ENCODE results near the gene GLRX. TPM values are rescaled to one million over a fixed set of nuclear protein-coding genes. Genes with fewer than 3 reads are reported as not detected.

GLRX gene
- total and polyA plus RNA-seq, 7 experiments from 2014 or later: 26.3 to 205 (median 84.8) TPM

DNA sequence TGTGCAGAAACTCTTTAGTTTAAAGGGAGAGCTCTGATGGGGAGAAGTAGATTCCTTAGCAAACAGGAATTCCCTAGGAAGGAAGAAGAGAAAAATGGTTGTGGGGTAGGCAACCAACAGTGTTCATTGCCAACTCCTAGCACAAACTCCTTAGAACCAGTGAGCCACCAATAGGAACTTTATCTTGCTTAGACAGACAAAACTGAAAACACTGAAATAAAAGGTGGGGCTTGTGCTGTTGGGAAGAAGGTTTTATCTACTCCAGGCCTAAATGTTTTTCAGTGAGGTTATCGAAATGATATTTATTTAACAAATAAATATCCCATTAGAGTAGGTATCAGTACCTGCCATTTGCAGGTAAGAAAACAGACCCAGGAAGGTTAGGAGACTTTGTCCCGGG, 7.7 kb upstream of the GLRX start:
- no peak for ATAC-seq
- peak overlapping the region in 2 of 9 donors; percentile 22 to 33 for H3K27ac Mint-ChIP-seq
- no peaks in the 10 kb centered on the region for H3K27me3 Mint-ChIP-seq

DNA sequence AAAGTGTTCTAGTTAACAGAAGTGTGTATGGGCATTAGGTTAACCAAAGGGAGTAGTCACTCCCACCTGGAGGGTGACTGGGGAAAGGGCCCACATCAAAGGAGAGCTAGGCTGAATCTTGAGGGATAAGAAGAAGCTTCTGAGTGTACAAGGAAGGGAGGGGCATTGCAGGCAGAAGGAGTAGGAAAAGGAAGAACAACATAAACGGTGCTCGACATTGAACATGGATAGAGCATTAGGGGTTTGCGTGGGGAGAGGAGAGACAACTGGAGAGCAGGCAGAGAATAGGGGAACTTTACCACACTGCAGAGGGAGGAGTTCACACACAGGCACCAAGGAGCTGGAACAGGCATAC, 5.3 kb upstream of the GLRX start:
- Mint-ChIP-seq H3K27me3 (no peaks in the 10 kb centered on the region), H3K9me3 (peaks cover 0 to 2% (median 0%) of the 10 kb centered on the region in 11 donors), H3K4me3 (peak overlapping the region in 1 of 10 donors; percentile 14), H3K36me3 (peaks cover 0 to 5% (median 0%) of the 10 kb centered on the region in 5 donors), H3K27ac (peak overlapping the region in 6 of 9 donors; percentile 9 to 86 (median 60)), H3K4me1 (peaks cover 39 to 62% (median 49%) of the 10 kb centered on the region in 7 donors)
- DNase-seq (no peak), ATAC-seq (no peak)
- intact Hi-C loops (cut with micrococcal nuclease): loop anchor here in 1 of 2 donors (10.0 kb wide), 2 partner anchors 987 to 1047 kb away; partner anchors contain the start of gene ERAP2
- Histone ChIP-seq H3K4me1 (ENCODE audit: control insufficient read depth in 2 of 2, insufficient read depth in 2 of 2, low read length in 2 of 2) (peaks cover 17 to 25% of the 10 kb centered on the region in 2 donors), H3K27me3 (ENCODE audit: control insufficient read depth in 2 of 2, insufficient read depth in 2 of 2, low read length in 2 of 2) (no peaks in the 10 kb centered on the region), H3K4me3 (ENCODE audit: low read length) (no peak overlapping the region), H3K9me3 (ENCODE audit: control insufficient read depth in 2 of 3, low read length in 3 of 3) (no peaks in the 10 kb centered on the region), H3K27ac (ENCODE audit: low read depth, low read length) (no peak overlapping the region), H3K36me3 (ENCODE audit: control insufficient read depth in 2 of 3, insufficient read depth in 3 of 3, low read length in 3 of 3) (no peaks in the 10 kb centered on the region)
- CTCF ChIA-PET: interaction anchor here (1.1 kb wide), 1 partner anchor 12 kb away, joined by 3 read pairs; no protein-coding TSS in a partner anchor
- POLR2A ChIA-PET: interaction anchor here (1.2 to 2.0 kb wide), 2 partner anchors 9 to 20 kb away, joined by 7 to 8 read pairs; no protein-coding TSS in a partner anchor

More for the DNA sequence above, 7.7 kb upstream of the GLRX start:
- no peaks in the 10 kb centered on the region for H3K9me3 Mint-ChIP-seq
- Histone ChIP-seq H3K36me3 (ENCODE audit: control insufficient read depth in 2 of 3, insufficient read depth in 3 of 3, low read length in 3 of 3) (no peaks in the 10 kb centered on the region), H3K27me3 (ENCODE audit: control insufficient read depth in 2 of 2, insufficient read depth in 2 of 2, low read length in 2 of 2) (no peaks in the 10 kb centered on the region), H3K4me1 (ENCODE audit: control insufficient read depth in 2 of 2, insufficient read depth in 2 of 2, low read length in 2 of 2) (peaks cover 0 to 22% of the 10 kb centered on the region in 2 donors), H3K9me3 (ENCODE audit: control insufficient read depth in 2 of 3, low read length in 3 of 3) (no peaks in the 10 kb centered on the region), H3K27ac (ENCODE audit: low read depth, low read length) (no peak overlapping the region), H3K4me3 (ENCODE audit: low read length) (no peak overlapping the region)
- peaks cover 38 to 59% (median 46%) of the 10 kb centered on the region in 7 donors for H3K4me1 Mint-ChIP-seq
- ChIA-PET POLR2A (interaction anchor here (2.8 to 3.5 kb wide), 2 partner anchors 9 to 22 kb away, joined by 11 to 51 read pairs; partner anchors contain the start of gene GLRX), CTCF (interaction anchor here (0.7 to 1.1 kb wide), 2 partner anchors 49 to 59 kb away, joined by 3 read pairs; no protein-coding TSS in a partner anchor)
- DNase-seq: no peak
- no peak overlapping the region for H3K4me3 Mint-ChIP-seq
- intact Hi-C loops (cut with micrococcal nuclease): no loop called here
- peaks cover 0 to 5% (median 0%) of the 10 kb centered on the region in 5 donors for H3K36me3 Mint-ChIP-seq

DNA sequence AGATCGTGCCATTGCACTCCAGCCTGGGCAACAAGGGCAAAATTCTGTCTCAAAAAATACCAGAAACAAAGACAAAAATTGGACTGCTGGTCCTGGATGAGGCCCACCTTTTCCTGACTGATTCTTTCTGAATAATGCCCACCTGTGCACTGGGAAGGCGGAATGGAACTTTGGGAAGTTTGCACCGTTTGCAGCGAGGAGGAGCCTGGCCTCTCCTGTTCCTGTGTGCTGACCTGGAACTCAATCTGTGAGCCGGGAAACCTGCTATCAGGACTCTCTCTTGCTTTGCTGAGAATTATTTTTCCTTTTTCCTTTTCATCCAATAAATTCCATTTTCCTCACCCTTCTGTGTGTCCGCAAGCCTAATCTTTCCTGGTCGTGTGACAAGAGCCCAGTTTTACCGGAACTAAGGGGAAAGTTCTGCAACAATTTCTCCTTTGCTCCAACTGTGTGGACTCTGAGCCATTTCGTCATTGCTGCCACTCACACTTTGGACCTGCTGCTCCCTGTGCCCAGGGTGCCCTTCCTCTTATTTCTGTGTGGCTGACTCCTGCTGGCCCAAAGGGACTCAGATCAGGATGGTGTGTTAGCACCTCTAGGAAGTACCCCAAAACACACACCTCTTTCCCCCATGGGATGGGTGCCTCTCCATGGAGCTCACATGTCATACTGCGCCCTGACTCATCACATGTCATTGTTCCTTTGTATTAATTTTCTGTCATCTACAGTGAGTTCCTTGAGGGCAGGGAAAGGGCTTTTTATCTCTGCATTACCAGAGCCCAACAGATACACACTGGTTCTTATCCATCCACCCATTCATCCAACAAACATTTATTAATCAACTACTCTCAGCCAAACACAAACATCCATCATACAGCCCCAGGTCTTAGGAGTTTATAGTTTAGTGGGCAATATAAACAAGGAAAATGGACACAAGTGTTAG, 4.7 kb upstream of the GLRX start:
- H3K27ac ChIP-seq (ENCODE audit: low read depth, low read length): no peak overlapping the region
- ChIA-PET POLR2A (interaction anchor here (1.2 to 11.8 kb wide), 3 partner anchors 8 to 20 kb away, joined by 7 to 138 read pairs (median 8); no protein-coding TSS in a partner anchor), CTCF (no interaction called here)
- peaks cover 0 to 5% (median 0%) of the 10 kb centered on the region in 5 donors for H3K36me3 Mint-ChIP-seq
- peaks cover 19 to 25% of the 10 kb centered on the region in 2 donors for H3K4me1 ChIP-seq (ENCODE audit: control insufficient read depth in 2 of 2, insufficient read depth in 2 of 2, low read length in 2 of 2)
- no peaks in the 10 kb centered on the region for H3K27me3 ChIP-seq (ENCODE audit: control insufficient read depth in 2 of 2, insufficient read depth in 2 of 2, low read length in 2 of 2)
- intact Hi-C loops (cut with micrococcal nuclease): loop anchor here in 1 of 2 donors (10.0 kb wide), 2 partner anchors 988 to 1048 kb away; partner anchors contain the start of gene ERAP2
- ATAC-seq (no peak), DNase-seq (no peak)
- H3K4me3 ChIP-seq (ENCODE audit: low read length): no peak overlapping the region
- H3K4me1 Mint-ChIP-seq: peaks cover 33 to 59% (median 46%) of the 10 kb centered on the region in 7 donors
- H3K9me3 Mint-ChIP-seq: peaks cover 0 to 2% (median 0%) of the 10 kb centered on the region in 11 donors
- H3K4me3 Mint-ChIP-seq: peak overlapping the region in 4 of 10 donors; percentile 14 to 43 (median 34)
- no peaks in the 10 kb centered on the region for H3K27me3 Mint-ChIP-seq
- H3K36me3 ChIP-seq (ENCODE audit: control insufficient read depth in 2 of 3, insufficient read depth in 3 of 3, low read length in 3 of 3): no peaks in the 10 kb centered on the region
- H3K27ac Mint-ChIP-seq: peak overlapping the region in 7 of 9 donors; percentile 9 to 95 (median 62)
- no peaks in the 10 kb centered on the region for H3K9me3 ChIP-seq (ENCODE audit: control insufficient read depth in 2 of 3, low read length in 3 of 3)

DNA sequence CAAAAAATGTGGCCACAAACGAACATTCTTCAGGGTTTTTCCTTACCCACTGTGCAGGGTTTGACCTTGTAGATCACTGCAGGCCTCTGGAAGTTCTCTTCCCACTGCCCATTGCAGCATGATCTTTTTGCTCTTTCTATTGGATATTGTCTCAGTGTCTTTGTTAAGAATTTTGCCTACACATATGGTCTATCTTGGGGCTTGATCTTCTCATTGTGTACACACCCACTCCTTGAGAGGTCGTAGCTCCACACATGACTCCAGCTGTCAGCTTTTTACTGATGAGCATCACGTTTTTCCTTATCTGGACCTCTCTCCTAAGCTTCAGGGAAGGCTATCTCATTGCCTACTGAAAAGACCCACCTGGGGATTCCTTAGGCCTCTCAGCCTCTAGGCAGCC, 3.0 kb upstream of the GLRX start:
- no peak overlapping the region for H3K27ac ChIP-seq (ENCODE audit: low read depth, low read length)
- Mint-ChIP-seq H3K4me3 (peak overlapping the region; percentile 26 to 91 (median 48)), H3K36me3 (peaks cover 0 to 6% (median 4%) of the 10 kb centered on the region in 5 donors), H3K9me3 (peaks cover 0 to 3% (median 0%) of the 10 kb centered on the region in 11 donors), H3K27me3 (no peaks in the 10 kb centered on the region), H3K4me1 (peaks cover 37 to 57% (median 47%) of the 10 kb centered on the region in 7 donors), H3K27ac (peak overlapping the region; percentile 41 to 97 (median 92))
- H3K4me1 ChIP-seq (ENCODE audit: control insufficient read depth in 2 of 2, insufficient read depth in 2 of 2, low read length in 2 of 2): peaks cover 19 to 25% of the 10 kb centered on the region in 2 donors
- no peaks in the 10 kb centered on the region for H3K27me3 ChIP-seq (ENCODE audit: control insufficient read depth in 2 of 2, insufficient read depth in 2 of 2, low read length in 2 of 2)
- intact Hi-C loops (cut with micrococcal nuclease): loop anchor here in 1 of 2 donors (10.0 kb wide), 2 partner anchors 989 to 1049 kb away; partner anchors contain the start of gene ERAP2
- no peaks in the 10 kb centered on the region for H3K36me3 ChIP-seq (ENCODE audit: control insufficient read depth in 2 of 3, insufficient read depth in 3 of 3, low read length in 3 of 3)
- ChIA-PET CTCF (interaction anchor here (2.3 to 4.6 kb wide), 2 partner anchors 10 to 21 kb away, joined by 9 to 32 read pairs; no protein-coding TSS in a partner anchor), POLR2A (interaction anchor here (0.9 to 11.8 kb wide), 5 partner anchors 8 to 44 kb away, joined by 3 to 157 read pairs (median 6); no protein-coding TSS in a partner anchor)
- DNase-seq (no peak), ATAC-seq (no peak)
- H3K9me3 ChIP-seq (ENCODE audit: control insufficient read depth in 2 of 3, low read length in 3 of 3): no peaks in the 10 kb centered on the region
- no peak overlapping the region for H3K4me3 ChIP-seq (ENCODE audit: low read length)

DNA sequence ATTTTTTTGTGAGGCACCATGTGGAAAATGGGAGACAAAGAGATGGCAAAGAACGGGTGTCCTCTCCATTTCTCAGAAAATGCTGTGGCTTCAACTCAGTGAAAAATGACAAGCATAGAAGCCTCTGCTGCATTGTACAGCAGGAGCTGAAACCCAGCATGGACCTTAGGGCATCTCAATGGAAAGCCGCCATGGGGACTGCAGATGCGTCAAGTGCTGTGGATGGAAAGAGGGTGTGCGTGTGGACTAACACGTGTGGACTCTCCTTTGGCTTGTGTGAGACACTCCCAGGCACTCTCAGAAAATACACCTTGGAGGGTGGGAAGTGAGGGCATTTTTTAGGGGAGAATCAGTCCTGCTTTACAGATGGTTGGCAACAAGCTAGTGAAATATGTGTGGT, 2.2 kb upstream of the GLRX start:
- Mint-ChIP-seq H3K4me1 (peaks cover 38 to 62% (median 47%) of the 10 kb centered on the region in 7 donors), H3K27me3 (no peaks in the 10 kb centered on the region), H3K36me3 (peaks cover 0 to 5% (median 4%) of the 10 kb centered on the region in 5 donors), H3K9me3 (peaks cover 0 to 3% (median 0%) of the 10 kb centered on the region in 11 donors), H3K27ac (peak overlapping the region; percentile 91 to 97 (median 95)), H3K4me3 (peak overlapping the region; percentile 91 to 100 (median 99))
- Histone ChIP-seq H3K27ac (ENCODE audit: low read depth, low read length) (peak overlapping the region; percentile 84), H3K9me3 (ENCODE audit: control insufficient read depth in 2 of 3, low read length in 3 of 3) (no peaks in the 10 kb centered on the region), H3K36me3 (ENCODE audit: control insufficient read depth in 2 of 3, insufficient read depth in 3 of 3, low read length in 3 of 3) (no peaks in the 10 kb centered on the region), H3K4me3 (ENCODE audit: low read length) (peak overlapping the region; percentile 2), H3K27me3 (ENCODE audit: control insufficient read depth in 2 of 2, insufficient read depth in 2 of 2, low read length in 2 of 2) (no peaks in the 10 kb centered on the region), H3K4me1 (ENCODE audit: control insufficient read depth in 2 of 2, insufficient read depth in 2 of 2, low read length in 2 of 2) (peaks cover 24 to 25% of the 10 kb centered on the region in 2 donors)
- POLR2A ChIA-PET: interaction anchor here (1.4 to 11.8 kb wide), 8 partner anchors 7 to 983 kb away, joined by 4 to 157 read pairs (median 8); partner anchors contain the start of gene ERAP1
- intact Hi-C loops (cut with micrococcal nuclease): loop anchor here (1.0 to 10.0 kb wide), 11 partner anchors 11 to 1358 kb away; partner anchors contain the start of genes CAST (in 2 of the 2), RIOK2 (in 2 of the 2), ARSK (in 1 of the 2) and ELL2 (in 1 of the 2)
- ATAC-seq (no peak), DNase-seq (peak in 1 of 9 donors; percentile 18)
- CTCF ChIA-PET: interaction anchor here (1.5 to 8.7 kb wide), 6 partner anchors 11 to 202 kb away, joined by 4 to 68 read pairs (median 22); no protein-coding TSS in a partner anchor

Measured in naive thymus-derived CD4-positive, alpha-beta T cell (primary cell).